Panc1 (cell line): ENCODE measurements around the gene NPRL2. TPM values are rescaled to one million over a fixed set of nuclear protein-coding genes. Genes with fewer than 3 reads are reported as not detected.

Source experiments
- ATAC-seq: fragments of 200-7000 bp; cut with Tn5 transposase; 2 replicates; pipeline ENCODE4 v1.9.1; 2020; ENCODE audit warnings: mild to moderate bottlenecking, moderate library complexity
- BruUV-seq: library from RNA; stranded (reverse); fragments of 400-500 nt; replicated peaks from 2 replicates; lab custom pipeline; 2021; lab: Mats Ljungman, UMichigan
- CTCF ChIA-PET: fragments of 300-600 bp; sonication (Branson Sonifier 250); formaldehyde crosslinking; loops from one replicate; lab custom pipeline; 2022; ENCODE audit warnings: antibody characterized with exemption; lab: Charles Lee
- POLR2A ChIA-PET: fragments of 300-600 bp; sonication (Branson Sonifier 250); formaldehyde crosslinking; loops from one replicate; lab custom pipeline; 2022; ENCODE audit warnings: antibody characterized with exemption; lab: Charles Lee
- DNase-seq: peaks from one replicate; pipeline ENCODE4 v3.0.0-alpha.2; 2010; ENCODE audit warnings: low read depth, low spot score
- H3K27ac ChIP-seq: 2 replicates; pipeline ENCODE4 v1.5.1; 2011; ENCODE audit warnings: mild to moderate bottlenecking, low read length, inconsistent platforms
- H3K27me3 ChIP-seq: fragments of 200-500 bp; sonication (Bioruptor generic); 2 replicates; pipeline ENCODE4 v1.6.0; 2014; ENCODE audit warnings: low read length, inconsistent platforms; ENCODE audit not compliant: control insufficient read depth, insufficient read depth
- H3K36me3 ChIP-seq: fragments of 200-500 bp; sonication (Bioruptor generic); 2 replicates; pipeline ENCODE4 v1.5.1; 2014; ENCODE audit warnings: inconsistent platforms, mild to moderate bottlenecking, low read length, moderate library complexity; ENCODE audit not compliant: control insufficient read depth, insufficient read depth
- H3K4me1 ChIP-seq: 2 replicates; pipeline ENCODE4 v1.5.1; 2011; ENCODE audit warnings: inconsistent platforms, mild to moderate bottlenecking, low read length, moderate library complexity; ENCODE audit not compliant: control insufficient read depth, insufficient read depth
- H3K4me3 ChIP-seq, 2 experiments: 2 replicates each; pipeline ENCODE4 v1.5.1; 2011 to 2012; ENCODE audit warnings: low read depth in 2 of 2, low read length in 2 of 2, mild to moderate bottlenecking in 2 of 2, inconsistent platforms in 1 of 2, moderate library complexity in 1 of 2
- H3K9me3 ChIP-seq: fragments of 200-500 bp; sonication (Bioruptor generic); 2 replicates; pipeline ENCODE4 v1.5.1; 2014; ENCODE audit warnings: low read depth, mild to moderate bottlenecking, inconsistent platforms, low read length, moderate library complexity; ENCODE audit not compliant: control insufficient read depth, insufficient read depth
- POLR2AphosphoS5 ChIP-seq: IDR thresholded peaks from 2 replicates; pipeline ENCODE4 v1.6.1; 2012; ENCODE audit warnings: mild to moderate bottlenecking, low read depth, low read length, moderate library complexity
- SIN3A ChIP-seq: IDR thresholded peaks from 2 replicates; pipeline ENCODE4 v1.6.1; 2012; ENCODE audit warnings: low read depth, mild to moderate bottlenecking, low read length, moderate library complexity, borderline replicate concordance; ENCODE audit not compliant: insufficient read depth
- TCF7L2 ChIP-seq: IDR thresholded peaks from 2 replicates; pipeline ENCODE4 v1.6.1; 2011; ENCODE audit warnings: mild to moderate bottlenecking, low read depth, low read length, inconsistent platforms
- in situ Hi-C: cut with HindIII; loops from 2 replicates; pipeline ENCODE4 v1.10.0; 2016; ENCODE audit warnings: low sequenced_read_pairs, low pct_unique_long_range_greater_than_20kb
- intact Hi-C: fragments of 100-400 bp; cut with micrococcal nuclease; formaldehyde crosslinking; loops from one replicate; pipeline ENCODE4 v1.10.0; 2022; ENCODE audit not compliant: unreplicated experiment
- total RNA-seq: library from RNA; stranded (reverse); gene quantifications from one replicate; pipeline ENCODE4 v1.2.1, GENCODE V29; 2021; ENCODE audit not compliant: unreplicated experiment
- TF ChIP-seq, protein P1 (sequence below), 2 experiments: IDR thresholded peaks; 2 replicates each; pipeline ENCODE4 v1.6.1; 2011 to 2012; ENCODE audit warnings: low read depth in 2 of 2, control low read depth in 1 of 2, low read length in 1 of 2, mild to moderate bottlenecking in 1 of 2, moderate library complexity in 1 of 2; ENCODE audit not compliant: insufficient read depth in 1 of 2
- TF ChIP-seq, protein P2 (sequence below): fragments of 450-650 bp; IDR thresholded peaks from 2 replicates; pipeline ENCODE4 v1.5.1; 2017; ENCODE audit warnings: mild to moderate bottlenecking

The NPRL2 gene
- total RNA-seq, 1 experiment from 2014 or later, result 14.6 TPM

DNA sequence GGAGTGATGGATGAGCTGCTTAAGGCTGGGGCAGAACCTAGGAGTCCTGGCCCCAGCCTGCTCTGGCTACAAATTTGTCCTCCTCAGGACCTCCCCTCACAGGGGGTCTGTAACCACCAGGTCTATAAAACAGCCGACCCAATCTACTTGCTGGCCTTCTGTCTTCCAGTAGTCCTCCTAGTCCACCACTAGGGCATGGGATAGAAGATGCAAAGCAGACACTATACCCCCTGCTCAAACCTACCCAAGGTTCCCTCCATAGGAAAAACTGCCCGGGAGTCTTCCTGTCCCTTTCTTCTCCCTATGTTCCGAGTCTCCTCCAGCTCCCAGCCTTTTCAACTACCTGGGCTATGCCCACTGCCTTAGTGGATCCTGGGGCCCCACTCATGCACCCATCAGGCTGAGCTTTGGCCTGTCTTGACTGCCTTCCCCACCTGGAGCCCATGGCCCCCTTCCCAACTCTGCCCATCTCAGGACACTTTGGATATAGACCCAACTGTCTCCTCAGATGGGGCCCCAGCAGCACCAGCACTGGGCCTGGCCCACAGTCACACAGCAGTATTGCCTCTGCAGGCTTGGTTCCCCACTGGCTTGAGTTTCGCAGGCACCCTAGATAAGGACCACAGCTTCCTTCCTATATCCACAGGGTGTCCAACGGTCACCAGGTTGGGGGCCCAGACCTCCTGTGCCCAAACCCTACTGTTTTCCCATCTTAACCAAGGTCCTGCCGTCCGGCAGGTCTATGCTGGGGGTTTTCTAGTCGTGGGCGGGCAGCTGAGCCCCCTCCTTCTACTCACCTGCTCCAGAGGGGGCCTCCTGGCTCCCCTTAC, 52.5 kb downstream of the NPRL2 start:
- ATAC-seq (no peak), DNase-seq (no peak)
- ChIA-PET POLR2A (no interaction called here), CTCF (no interaction called here)
- TF ChIP-seq, protein P1, sequence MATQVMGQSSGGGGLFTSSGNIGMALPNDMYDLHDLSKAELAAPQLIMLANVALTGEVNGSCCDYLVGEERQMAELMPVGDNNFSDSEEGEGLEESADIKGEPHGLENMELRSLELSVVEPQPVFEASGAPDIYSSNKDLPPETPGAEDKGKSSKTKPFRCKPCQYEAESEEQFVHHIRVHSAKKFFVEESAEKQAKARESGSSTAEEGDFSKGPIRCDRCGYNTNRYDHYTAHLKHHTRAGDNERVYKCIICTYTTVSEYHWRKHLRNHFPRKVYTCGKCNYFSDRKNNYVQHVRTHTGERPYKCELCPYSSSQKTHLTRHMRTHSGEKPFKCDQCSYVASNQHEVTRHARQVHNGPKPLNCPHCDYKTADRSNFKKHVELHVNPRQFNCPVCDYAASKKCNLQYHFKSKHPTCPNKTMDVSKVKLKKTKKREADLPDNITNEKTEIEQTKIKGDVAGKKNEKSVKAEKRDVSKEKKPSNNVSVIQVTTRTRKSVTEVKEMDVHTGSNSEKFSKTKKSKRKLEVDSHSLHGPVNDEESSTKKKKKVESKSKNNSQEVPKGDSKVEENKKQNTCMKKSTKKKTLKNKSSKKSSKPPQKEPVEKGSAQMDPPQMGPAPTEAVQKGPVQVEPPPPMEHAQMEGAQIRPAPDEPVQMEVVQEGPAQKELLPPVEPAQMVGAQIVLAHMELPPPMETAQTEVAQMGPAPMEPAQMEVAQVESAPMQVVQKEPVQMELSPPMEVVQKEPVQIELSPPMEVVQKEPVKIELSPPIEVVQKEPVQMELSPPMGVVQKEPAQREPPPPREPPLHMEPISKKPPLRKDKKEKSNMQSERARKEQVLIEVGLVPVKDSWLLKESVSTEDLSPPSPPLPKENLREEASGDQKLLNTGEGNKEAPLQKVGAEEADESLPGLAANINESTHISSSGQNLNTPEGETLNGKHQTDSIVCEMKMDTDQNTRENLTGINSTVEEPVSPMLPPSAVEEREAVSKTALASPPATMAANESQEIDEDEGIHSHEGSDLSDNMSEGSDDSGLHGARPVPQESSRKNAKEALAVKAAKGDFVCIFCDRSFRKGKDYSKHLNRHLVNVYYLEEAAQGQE (IDR thresholded peaks at IDR 0.05; ENCODE audit: insufficient read depth in 1 of 2, low read depth in 2 of 2, low read length in 1 of 2), result no peak
- TF ChIP-seq TCF7L2 (no peak), SIN3A (no peak), POLR2AphosphoS5 (no peak)
- TF ChIP-seq, protein P2, sequence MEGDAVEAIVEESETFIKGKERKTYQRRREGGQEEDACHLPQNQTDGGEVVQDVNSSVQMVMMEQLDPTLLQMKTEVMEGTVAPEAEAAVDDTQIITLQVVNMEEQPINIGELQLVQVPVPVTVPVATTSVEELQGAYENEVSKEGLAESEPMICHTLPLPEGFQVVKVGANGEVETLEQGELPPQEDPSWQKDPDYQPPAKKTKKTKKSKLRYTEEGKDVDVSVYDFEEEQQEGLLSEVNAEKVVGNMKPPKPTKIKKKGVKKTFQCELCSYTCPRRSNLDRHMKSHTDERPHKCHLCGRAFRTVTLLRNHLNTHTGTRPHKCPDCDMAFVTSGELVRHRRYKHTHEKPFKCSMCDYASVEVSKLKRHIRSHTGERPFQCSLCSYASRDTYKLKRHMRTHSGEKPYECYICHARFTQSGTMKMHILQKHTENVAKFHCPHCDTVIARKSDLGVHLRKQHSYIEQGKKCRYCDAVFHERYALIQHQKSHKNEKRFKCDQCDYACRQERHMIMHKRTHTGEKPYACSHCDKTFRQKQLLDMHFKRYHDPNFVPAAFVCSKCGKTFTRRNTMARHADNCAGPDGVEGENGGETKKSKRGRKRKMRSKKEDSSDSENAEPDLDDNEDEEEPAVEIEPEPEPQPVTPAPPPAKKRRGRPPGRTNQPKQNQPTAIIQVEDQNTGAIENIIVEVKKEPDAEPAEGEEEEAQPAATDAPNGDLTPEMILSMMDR, result no peak
- in situ Hi-C loops (no loop called here), intact Hi-C loops (no loop called here)
- Histone ChIP-seq H3K27me3 (no peaks in the 10 kb centered on the region), H3K4me3 (peak overlapping the region; percentile 65 to 77), H3K9me3 (no peaks in the 10 kb centered on the region), H3K27ac (peak overlapping the region; percentile 65), H3K36me3 (no peaks in the 10 kb centered on the region), H3K4me1 (peaks cover 4% of the 10 kb centered on the region)
- BruUV-seq, result TSS peak; percentile 92

DNA sequence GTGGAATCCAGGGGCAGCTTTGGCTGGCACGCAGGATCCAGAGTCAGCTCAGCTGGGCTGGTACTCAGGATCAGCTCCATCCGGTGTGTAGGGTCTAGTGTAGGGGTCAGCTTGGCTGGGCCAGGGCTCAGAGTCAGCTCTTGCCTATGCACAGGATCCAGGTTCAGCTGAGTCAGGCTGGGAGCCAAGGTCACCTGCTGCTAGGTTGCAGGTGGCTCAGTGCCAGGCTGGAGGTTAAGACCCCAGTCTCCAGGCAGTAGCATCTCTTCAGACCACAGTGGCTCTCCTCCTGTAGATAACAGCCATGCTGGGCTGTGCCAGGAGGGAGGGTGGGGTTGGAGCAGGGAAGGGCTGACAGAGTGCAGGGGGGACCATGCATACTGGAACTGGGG, 53.2 kb downstream of the NPRL2 start:
- BruUV-seq, result no TSS peak
- Histone ChIP-seq H3K27ac (no peak overlapping the region), H3K4me1 (peaks cover 10% of the 10 kb centered on the region), H3K4me3 (no peak overlapping the region), H3K9me3 (no peaks in the 10 kb centered on the region), H3K27me3 (no peaks in the 10 kb centered on the region), H3K36me3 (no peaks in the 10 kb centered on the region)
- DNase-seq (no peak), ATAC-seq (no peak)
- POLR2A ChIA-PET, result no interaction called here
- intact Hi-C loops (no loop called here), in situ Hi-C loops (no loop called here)
- CTCF ChIA-PET, result no interaction called here
- TF ChIP-seq SIN3A, result no peak
- TF ChIP-seq POLR2AphosphoS5, result no peak
- TF ChIP-seq, protein P2, result no peak
- TF ChIP-seq, protein P1 (IDR thresholded peaks at IDR 0.05; ENCODE audit: insufficient read depth in 1 of 2, low read depth in 2 of 2, low read length in 1 of 2), result no peak
- no peak for TF ChIP-seq TCF7L2
